IPS-20b (cell line): ENCODE measurements around the gene NDUFB5.

Experiments
- H3K27ac ChIP-seq: one replicate; pipeline ENCODE4 v1.5.1; 2013; ENCODE audit warnings: low read length
- H3K27me3 ChIP-seq: 2 replicates; pipeline ENCODE4 v1.6.1; 2013; ENCODE audit warnings: mild to moderate bottlenecking, low read length, inconsistent platforms; ENCODE audit not compliant: insufficient read depth
- H3K36me3 ChIP-seq: 2 replicates; pipeline ENCODE4 v1.6.1; 2013; ENCODE audit warnings: low read depth, mild to moderate bottlenecking, inconsistent platforms, low read length, moderate library complexity; ENCODE audit not compliant: insufficient read depth
- H3K4me1 ChIP-seq: 2 replicates; pipeline ENCODE4 v1.6.1; 2013; ENCODE audit warnings: mild to moderate bottlenecking, control low read depth, inconsistent platforms, low read length, moderate library complexity; ENCODE audit not compliant: insufficient read depth
- H3K4me3 ChIP-seq: 2 replicates; pipeline ENCODE4 v1.5.1; 2013; ENCODE audit warnings: mild to moderate bottlenecking, low read length, inconsistent platforms
- H3K9ac ChIP-seq: 2 replicates; pipeline ENCODE4 v1.6.1; 2013; ENCODE audit warnings: low read depth, mild to moderate bottlenecking, inconsistent platforms, low read length, moderate library complexity
- H3K9me3 ChIP-seq: 2 replicates; pipeline ENCODE4 v1.6.1; 2013; ENCODE audit warnings: mild to moderate bottlenecking, low read depth, low read length, inconsistent platforms; ENCODE audit not compliant: insufficient read depth

The NDUFB5 gene

DNA sequence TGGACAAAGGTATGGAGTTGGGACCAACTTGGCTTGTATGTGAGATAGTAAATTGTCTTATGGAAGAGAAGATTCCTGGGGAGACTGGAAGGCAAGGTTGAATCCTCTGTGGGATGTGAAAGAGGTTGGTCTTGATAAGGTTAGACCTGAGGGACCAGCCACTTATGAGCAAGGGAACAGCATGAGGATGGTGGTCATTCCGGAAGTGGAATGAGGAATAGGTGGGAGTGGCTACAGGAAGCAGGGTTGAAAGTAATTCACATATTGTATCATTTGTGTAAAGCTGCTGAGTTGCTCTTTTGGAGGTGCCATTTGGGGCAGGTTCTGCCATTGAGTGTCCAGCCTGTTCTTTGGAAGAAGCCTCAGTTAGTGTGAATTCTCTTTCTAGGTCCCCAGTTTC is 61.4 kb downstream of the NDUFB5 start:
- H3K4me1 ChIP-seq, result peaks cover 15% of the 10 kb centered on the region; the same call in 1 of the 2 replicates
- H3K36me3 ChIP-seq, result no peaks in the 10 kb centered on the region
- H3K9me3 ChIP-seq, result no peaks in the 10 kb centered on the region

DNA sequence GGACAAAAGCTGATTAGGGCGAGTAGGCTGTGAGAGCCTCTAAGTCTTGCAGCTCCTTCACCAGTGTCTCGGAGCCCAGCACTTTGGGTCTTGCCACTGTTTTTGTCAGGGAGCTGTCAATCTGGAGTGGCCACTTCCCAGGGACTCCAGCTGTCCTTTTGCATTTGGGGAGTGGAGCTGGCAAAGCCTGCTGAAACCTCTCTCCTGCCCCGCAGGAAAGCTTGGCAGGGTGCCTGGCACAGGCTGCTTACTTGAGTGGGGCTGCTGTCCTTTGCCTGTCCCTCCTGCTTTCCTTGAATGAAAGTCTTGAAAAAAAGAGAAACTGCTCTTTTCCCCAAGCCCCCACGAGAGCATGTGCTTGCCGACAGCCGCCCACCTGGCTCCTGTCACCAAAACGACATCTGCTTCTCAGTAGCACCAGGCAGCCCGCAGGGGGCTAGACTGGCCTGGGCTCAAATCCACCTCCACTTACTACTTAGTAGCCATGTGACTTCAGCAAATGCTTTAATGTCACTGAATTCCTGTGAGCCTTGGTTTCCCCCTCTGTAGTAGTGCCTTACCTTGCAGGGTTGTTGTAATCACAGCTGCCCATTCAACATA is 61.9 kb downstream of the NDUFB5 start:
- Histone ChIP-seq H3K27ac (no peak overlapping the region), H3K27me3 (no peaks in the 10 kb centered on the region), H3K4me1 (peaks cover 16% of the 10 kb centered on the region; the same call in 1 of the 2 replicates), H3K4me3 (no peak overlapping the region), H3K36me3 (no peaks in the 10 kb centered on the region), H3K9me3 (no peaks in the 10 kb centered on the region), H3K9ac (no peak overlapping the region)

More for the DNA sequence above, 61.4 kb downstream of the NDUFB5 start:
- Histone ChIP-seq H3K27me3 (no peaks in the 10 kb centered on the region), H3K9ac (no peak overlapping the region), H3K27ac (no peak overlapping the region), H3K4me3 (no peak overlapping the region)

DNA sequence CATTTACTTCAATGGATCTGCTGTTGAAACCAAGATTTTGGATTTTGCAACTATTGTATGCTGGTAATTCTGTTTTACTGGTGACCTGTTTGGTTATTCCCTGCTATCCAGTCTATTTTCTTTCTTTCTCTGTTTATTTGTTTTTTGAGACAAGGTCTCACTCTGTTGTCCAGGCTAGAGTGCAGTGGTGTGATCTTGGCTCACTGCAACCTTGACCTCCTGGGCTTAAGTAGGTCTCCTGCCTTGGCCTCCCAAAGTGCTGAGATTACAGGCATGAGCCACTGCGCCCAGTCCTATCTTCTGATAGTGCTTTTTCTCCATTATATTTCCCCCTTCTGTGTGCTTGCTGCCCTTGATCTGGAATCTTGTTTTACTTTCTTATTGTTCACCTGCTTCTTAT is 63.8 kb downstream of the NDUFB5 start:
- Histone ChIP-seq H3K27me3 (no peaks in the 10 kb centered on the region), H3K36me3 (no peaks in the 10 kb centered on the region), H3K4me3 (no peak overlapping the region), H3K4me1 (peaks cover 22% of the 10 kb centered on the region), H3K9me3 (no peaks in the 10 kb centered on the region), H3K27ac (no peak overlapping the region), H3K9ac (no peak overlapping the region)

DNA sequence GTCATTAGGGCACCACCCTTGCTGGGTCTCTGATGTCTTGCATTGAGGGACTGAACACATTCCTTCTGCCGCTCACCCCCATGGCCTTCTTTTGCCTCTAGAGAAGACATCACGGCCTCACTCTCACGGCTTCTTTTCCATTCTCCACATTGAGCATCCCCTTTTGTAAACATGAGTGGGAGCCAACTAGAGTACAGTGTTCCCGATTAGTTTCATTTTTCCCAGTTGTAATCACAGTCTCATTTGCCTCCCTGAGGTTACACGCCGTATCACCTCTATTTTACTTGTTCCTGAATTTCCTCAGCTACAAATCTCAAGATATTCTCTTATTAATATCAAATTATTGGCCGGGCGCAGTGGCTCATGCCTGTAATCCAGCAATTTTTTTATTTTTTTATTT is 65.7 kb downstream of the NDUFB5 start:
- peaks cover 22% of the 10 kb centered on the region for H3K4me1 ChIP-seq
- H3K9ac ChIP-seq, result no peak overlapping the region
- no peaks in the 10 kb centered on the region for H3K27me3 ChIP-seq
- H3K27ac ChIP-seq, result no peak overlapping the region
- no peak overlapping the region for H3K4me3 ChIP-seq
- no peaks in the 10 kb centered on the region for H3K9me3 ChIP-seq
- H3K36me3 ChIP-seq, result no peaks in the 10 kb centered on the region

DNA sequence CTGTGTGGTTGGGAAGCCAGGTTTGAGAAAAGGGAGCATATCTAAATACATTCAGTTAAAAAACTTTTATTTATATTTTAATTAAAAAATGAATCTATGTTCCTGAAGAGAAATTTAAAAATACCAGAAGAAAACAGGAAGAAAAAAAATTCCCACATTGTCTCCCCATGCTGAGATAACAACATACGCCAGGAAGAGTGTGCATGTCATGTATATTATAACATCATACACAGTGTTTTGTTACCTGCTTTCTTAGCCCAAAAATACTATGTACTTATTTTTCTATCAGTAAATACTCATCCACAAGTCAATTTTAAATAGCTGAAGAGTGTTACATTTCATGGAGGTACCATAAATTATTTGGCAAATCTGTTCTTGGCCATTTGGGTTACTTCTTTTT is 66.7 kb downstream of the NDUFB5 start:
- Histone ChIP-seq H3K4me1 (peaks cover 18% of the 10 kb centered on the region), H3K27ac (no peak overlapping the region), H3K36me3 (no peaks in the 10 kb centered on the region), H3K9ac (no peak overlapping the region), H3K4me3 (no peak overlapping the region), H3K9me3 (no peaks in the 10 kb centered on the region), H3K27me3 (no peaks in the 10 kb centered on the region)

DNA sequence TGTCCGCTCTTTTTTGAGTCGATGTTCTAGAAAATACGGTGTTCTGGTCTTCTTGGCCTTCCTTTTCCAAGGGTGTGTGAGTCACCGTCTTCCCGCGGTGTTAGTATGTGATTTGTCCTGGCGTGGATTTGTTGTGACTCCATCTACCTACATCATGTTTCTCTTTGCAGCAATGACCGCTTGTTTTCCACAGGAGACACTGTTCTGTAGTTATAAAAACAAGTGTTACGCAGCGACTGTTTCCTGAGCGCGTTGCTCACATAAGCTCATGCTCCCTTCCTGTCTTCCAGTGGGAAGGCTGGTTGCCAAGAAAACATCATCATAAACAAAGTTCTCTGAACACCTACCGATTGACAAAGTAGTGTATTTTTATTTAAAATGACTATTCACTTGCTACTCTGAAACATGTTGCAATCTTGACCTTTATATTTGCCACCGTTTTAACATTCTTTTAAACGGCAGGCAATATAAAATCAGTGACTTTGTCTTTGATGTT is 67.2 kb downstream of the NDUFB5 start:
- Histone ChIP-seq H3K4me3 (no peak overlapping the region), H3K9me3 (no peaks in the 10 kb centered on the region), H3K27me3 (no peaks in the 10 kb centered on the region), H3K27ac (no peak overlapping the region), H3K4me1 (peaks cover 13% of the 10 kb centered on the region), H3K36me3 (no peaks in the 10 kb centered on the region), H3K9ac (no peak overlapping the region)

DNA sequence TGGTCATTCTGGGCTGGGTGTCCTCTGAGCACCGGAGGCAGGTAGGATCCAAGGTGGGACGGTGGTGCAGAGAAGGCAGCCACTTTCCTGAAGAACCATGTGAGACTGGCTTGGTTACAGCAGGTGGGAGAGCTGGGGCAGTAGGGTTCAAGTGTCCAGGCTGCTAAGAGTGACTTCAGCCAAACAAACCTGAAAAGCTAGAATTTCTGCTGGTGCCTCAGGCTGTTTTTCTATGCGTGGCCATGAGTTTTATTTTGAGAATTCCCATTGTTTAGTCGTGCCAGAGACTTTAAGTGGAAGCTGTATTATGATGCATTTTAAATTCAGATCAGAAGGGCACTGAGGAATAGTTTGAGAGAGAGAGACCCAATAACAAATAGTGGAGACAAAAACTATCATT is 68.3 kb downstream of the NDUFB5 start:
- H3K36me3 ChIP-seq, result no peaks in the 10 kb centered on the region
- H3K9me3 ChIP-seq, result no peaks in the 10 kb centered on the region
- no peaks in the 10 kb centered on the region for H3K27me3 ChIP-seq
- no peak overlapping the region for H3K27ac ChIP-seq
- peaks cover 11% of the 10 kb centered on the region for H3K4me1 ChIP-seq
- H3K4me3 ChIP-seq, result no peak overlapping the region
- no peak overlapping the region for H3K9ac ChIP-seq

DNA sequence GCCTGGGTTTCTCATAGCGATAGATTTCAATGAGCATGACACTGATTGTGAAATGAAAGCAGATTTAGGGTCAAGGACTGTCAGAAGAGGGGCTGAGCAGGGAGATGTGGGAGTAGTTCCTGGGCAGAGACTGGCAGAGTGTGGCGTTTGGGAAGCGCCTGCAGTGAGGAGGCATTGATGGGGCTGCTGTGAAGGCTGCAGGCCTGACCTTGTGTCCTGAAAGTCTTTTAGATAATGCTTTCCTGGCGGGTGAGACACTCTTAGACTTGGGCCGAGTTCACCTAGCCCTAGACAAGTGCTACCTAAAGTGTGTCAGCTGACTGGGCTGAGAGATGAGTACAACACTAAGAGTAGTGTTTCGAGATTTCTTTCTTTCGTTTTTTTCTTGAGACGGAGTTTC is 68.9 kb downstream of the NDUFB5 start:
- Histone ChIP-seq H3K4me3 (no peak overlapping the region), H3K4me1 (peaks cover 11% of the 10 kb centered on the region), H3K36me3 (no peaks in the 10 kb centered on the region), H3K27me3 (no peaks in the 10 kb centered on the region), H3K27ac (no peak overlapping the region), H3K9me3 (no peaks in the 10 kb centered on the region), H3K9ac (no peak overlapping the region)

DNA sequence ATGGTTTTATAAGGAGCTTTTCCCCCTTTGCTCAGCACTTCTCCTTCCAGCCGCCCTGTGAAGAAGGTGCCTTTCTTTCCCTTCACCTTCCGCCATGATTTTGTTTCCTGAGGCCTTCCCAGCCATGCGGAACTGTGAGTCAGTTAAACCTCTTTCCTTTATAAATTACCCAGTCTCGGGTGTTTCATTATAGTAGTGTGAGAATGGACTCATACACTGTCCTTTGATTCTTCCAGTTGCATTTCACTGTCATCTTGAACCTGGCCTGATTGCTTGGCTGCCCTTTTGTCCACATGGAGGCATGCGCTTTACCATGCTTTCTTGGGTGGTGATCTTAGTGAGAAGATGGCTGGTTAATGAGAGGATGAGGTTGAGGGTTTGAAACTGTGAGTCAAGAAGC is 71.5 kb downstream of the NDUFB5 start:
- H3K9ac ChIP-seq, result no peak overlapping the region
- no peak overlapping the region for H3K4me3 ChIP-seq

More for the DNA sequence above, 71.5 kb downstream of the NDUFB5 start:
- no peaks in the 10 kb centered on the region for H3K36me3 ChIP-seq
- peaks cover 13% of the 10 kb centered on the region for H3K4me1 ChIP-seq
- H3K9me3 ChIP-seq, result no peaks in the 10 kb centered on the region
- H3K27ac ChIP-seq, result no peak overlapping the region
- H3K27me3 ChIP-seq, result no peaks in the 10 kb centered on the region
